NCI-H128 (cell line): ENCODE results near the gene PRSS1.
"Not testable (repeated sequence)": the region's sequence is repeated elsewhere in the genome, so short reads cannot be mapped to it uniquely, and the experiment has no call there.

ENCODE experiments used
- DNase-seq: peaks from one replicate; lab custom pipeline; 2025; ENCODE audit not compliant: unreplicated experiment; lab: John Stamatoyannopoulos, UW

The PRSS1 gene

DNA sequence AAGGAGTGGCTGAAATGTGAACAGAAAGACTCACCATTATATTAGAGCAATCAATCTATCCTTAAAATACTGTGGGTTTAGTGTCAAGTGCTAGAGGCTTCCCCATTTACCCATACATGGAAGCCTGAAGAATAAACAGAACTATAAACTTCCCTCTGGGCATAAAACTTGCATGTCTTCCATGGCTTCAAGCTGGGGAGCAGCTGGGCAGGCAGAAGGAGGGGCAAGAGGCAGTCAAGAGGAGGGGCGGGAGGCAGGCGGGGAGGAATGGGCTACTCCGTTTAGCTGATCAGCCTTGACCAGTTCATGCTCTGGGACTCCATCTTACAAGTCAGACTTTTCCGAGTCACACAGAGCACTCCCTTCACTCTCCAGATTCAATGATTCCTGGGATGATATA is 3.5 kb upstream of the PRSS1 start:
- DNase-seq, result no peak

DNA sequence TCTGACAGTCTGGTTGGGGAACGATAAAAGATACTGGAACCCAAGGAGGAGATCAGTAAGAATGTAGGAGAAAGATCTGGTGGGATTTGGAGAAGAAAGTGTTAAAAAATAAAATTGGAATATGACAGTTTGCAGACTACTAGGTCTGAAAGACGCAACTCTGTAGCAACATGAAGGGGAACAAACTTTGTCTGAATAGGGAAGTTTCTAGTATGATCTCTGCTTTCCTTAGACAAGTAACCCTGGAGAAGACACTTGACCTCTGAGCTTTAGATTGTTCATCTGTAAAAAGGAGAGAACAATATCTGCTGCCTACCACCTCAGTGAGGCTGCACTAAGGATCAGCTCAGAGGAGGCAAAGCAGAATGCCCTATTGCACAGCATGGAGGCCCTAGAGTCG is 3.0 kb upstream of the PRSS1 start:
- no peak for DNase-seq

- DNase-seq, result not testable (repeated sequence)
These were observed 862 bp upstream of the PRSS1 start for GRCh38 chr7:142748410-142748809.

DNA sequence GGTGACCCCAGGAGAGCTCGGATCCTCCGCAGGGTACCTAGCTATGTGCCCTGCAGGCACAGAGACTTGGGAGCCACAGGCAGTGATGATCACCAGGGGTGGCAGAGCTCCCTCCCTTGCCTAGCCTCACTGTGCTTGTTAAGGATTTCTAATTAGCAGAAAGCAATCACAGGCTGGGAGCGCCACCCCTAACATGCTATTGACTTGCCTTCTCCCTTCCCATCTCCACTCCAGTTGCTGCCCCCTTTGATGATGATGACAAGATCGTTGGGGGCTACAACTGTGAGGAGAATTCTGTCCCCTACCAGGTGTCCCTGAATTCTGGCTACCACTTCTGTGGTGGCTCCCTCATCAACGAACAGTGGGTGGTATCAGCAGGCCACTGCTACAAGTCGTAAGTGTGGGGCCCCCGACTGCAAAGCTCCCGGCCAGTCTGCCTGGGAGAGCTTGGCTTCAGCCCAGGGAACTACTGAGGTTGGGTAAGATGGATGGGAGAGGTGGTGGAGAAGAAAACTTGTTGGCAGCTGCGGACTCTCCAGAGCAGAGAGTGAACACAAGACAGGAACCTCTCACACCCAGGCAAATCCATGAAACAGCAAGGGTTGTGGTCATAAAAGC is 1.2 kb downstream of the PRSS1 start:
- no peak for DNase-seq

DNA sequence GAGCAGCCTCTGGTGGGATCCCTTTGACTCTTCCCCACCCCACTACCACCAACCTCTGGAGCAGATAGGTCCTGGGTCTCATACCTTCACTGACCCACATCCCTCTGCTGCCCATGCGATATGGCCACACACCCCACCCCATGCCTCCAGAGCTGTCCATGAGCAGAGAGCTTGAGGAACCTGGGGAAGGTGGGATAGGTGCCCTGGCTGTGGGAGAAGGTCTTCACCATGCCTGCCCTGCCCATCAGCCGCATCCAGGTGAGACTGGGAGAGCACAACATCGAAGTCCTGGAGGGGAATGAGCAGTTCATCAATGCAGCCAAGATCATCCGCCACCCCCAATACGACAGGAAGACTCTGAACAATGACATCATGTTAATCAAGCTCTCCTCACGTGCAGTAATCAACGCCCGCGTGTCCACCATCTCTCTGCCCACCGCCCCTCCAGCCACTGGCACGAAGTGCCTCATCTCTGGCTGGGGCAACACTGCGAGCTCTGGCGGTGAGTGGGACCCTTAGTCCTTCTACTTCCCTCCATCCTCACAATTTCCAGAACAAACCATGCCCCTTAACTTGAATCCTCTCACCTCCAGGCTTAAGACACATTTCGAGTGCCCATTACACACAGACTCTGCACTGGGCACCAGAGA is 2.4 kb downstream of the PRSS1 start:
- not testable (repeated sequence) for DNase-seq

DNA sequence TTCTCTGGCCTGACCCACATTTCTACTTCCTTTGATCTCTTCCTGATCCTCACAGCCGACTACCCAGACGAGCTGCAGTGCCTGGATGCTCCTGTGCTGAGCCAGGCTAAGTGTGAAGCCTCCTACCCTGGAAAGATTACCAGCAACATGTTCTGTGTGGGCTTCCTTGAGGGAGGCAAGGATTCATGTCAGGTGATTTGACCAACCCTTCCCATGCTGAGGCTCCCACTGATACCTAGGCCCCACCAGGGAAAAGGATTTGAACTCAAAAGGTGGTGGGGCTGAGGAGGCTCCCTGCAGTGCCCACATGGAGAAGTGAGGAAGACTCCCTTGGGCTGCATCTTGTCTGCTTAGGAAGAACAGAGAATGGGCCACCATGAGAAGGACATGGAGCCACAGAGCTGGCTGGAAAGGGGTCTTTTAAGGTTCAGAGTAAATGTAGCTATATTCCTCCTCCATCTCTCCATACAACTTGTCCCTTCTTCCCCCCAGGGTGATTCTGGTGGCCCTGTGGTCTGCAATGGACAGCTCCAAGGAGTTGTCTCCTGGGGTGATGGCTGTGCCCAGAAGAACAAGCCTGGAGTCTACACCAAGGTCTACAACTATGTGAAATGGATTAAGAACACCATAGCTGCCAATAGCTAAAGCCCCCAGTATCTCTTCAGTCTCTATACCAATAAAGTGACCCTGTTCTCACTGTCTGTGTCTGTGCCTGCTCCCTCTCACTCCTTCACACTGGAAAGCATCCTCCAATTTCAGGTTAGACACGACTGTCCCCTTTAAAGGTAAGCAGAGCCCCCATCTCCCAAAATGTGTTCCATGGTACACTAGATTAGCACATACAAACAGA is 3.3 kb downstream of the PRSS1 start:
- DNase-seq, result no peak

GRCh38 chr7:142753366-142753765 is 4.1 kb downstream of the PRSS1 start:
- no peak for DNase-seq

- not testable (repeated sequence) for DNase-seq
These were observed 4.7 kb downstream of the PRSS1 start for GRCh38 chr7:142753925-142754491.

- no peak for DNase-seq
These were observed 5.7 kb downstream of the PRSS1 start for GRCh38 chr7:142754681-142755575.

- DNase-seq, result not testable (repeated sequence)
These were observed 9.0 kb downstream of the PRSS1 start for GRCh38 chr7:142758312-142758711.

DNA sequence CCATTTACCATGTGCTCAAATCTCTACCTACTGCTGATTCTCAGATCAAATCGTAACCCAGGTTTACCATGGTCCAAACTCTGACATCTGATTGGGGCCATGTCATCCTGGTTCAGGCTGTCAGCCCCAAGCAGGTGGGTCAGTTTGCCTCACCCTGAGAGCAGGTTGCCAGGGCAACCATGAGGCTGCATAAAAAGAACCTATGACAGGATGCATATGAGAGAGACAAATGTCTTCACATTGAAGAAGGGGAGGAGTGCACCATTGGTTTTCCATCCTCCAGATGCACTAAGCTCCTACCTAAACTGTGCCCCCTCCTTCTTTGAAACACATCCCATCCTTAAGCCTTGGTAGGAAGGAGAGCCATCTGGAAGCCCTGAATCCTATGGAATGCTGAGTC is 10.2 kb downstream of the PRSS1 start:
- no peak for DNase-seq

- no peak for DNase-seq
These were observed 10.9 kb downstream of the PRSS1 start for GRCh38 chr7:142760071-142760642.

- DNase-seq, result not testable (repeated sequence)
These were observed 12.3 kb downstream of the PRSS1 start for GRCh38 chr7:142761606-142762005.

GRCh38 chr7:142762104-142762503 is 12.8 kb downstream of the PRSS1 start:
- no peak for DNase-seq

- DNase-seq, result no peak
These were observed 18.2 kb downstream of the PRSS1 start for GRCh38 chr7:142767451-142767850.

DNA sequence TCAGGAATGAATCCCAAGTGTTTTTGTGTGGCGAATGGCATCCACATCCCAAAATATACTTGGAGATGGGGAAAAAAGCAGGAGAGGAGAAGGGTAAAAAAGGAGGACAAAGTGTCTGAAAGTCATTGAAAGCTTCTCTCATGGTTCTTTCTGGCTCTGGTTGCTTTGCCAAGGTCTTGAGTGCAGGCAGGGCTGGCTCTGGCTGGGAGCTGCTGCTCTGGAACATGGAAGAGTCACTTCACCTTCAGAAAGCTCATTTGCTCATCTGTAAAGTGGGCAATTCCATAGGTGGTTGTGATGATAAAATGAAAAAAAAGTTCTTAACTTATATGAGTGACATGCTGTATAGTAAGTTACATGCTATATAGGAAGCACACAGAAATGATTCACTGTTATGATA is 18.6 kb downstream of the PRSS1 start:
- no peak for DNase-seq

DNA sequence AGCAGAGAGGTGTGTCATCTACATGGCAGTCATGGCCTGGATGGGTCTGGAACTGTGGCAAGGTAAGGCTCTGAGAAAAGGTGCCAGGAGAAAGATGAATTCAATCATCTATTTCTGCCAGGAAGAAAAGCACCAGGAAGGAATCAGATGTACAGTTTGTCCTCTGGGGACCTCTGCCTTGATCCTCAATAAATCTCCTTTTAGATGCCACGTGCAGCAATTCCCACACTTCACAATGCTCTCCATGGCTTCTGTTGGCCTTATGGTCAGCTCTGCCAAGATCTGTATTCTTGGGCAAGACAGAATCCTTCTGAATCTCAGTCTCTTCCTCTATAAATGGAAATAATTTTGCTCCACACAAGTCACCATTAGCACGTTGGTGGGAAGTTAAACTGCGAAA is 19.6 kb downstream of the PRSS1 start:
- DNase-seq, result not testable (repeated sequence)

DNA sequence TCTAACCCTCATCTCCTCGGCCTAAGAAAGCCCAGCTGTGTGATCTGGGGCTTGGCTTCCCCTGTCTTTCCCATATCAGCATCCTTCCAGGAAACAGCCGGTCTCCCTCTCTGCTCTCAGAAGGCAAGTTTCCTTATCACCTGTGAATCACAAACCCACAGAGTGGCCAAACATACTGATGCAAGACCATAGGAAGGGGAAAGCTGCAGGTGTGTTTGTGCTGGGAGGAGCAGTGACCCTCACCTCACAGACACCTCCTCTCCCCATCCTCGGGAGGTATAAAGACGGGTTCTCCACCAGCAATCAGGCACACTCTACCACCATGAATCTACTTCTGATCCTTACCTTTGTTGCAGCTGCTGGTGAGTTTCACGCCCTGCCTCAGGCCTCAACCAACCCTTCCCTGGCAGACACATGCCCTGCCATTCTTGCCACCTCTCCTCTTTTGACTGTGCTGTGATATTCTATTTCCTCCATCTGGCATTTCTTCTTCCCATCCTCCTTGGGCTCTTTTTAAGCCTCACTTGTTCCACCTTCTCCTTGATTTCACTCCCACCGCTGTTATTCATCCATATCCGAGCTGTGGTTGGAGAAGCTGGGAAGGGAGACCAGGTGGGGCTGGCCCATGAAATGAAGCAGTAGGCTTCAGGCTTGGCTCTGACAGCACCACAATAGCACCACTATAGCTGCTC is 21.5 kb downstream of the PRSS1 start, which contains the start of gene PRSS2:
Gene PRSS2 (plus strand): TSS at position 310 of the 692 bp plus-strand sequence. CDS start 13 bp downstream, at position 323.
- DNase-seq, result no peak

- DNase-seq, result no peak
These were observed 22.1 kb downstream of the PRSS1 start for GRCh38 chr7:142771353-142771723.

DNA sequence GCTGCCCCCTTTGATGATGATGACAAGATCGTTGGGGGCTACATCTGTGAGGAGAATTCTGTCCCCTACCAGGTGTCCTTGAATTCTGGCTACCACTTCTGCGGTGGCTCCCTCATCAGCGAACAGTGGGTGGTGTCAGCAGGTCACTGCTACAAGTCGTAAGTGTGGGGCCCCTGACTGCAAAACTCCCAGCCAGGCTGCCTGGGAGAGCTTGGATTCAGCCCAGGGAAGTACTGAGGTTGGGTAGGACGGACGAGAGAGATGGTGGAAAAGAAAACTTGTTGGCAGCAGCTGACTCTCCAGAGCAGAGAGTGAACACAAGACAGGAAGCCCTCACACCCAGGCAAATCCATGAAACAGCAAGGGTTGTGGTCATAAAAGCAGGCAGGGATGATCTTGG is 22.8 kb downstream of the PRSS1 start:
- no peak for DNase-seq
